T-helper 2 cell (primary cell): ENCODE data around the gene PTPN14.
A peak's percentile ranks its signal among the peaks of the same experiment; 100 is the strongest.

ENCODE experiments used
- DNase-seq, 5 experiments: peaks; one replicate each; pipeline versions ENCODE4 v3.0.0 to v3.0.0-alpha.2; 2012 to 2022

The PTPN14 gene

GRCh38 chr1:214474467-214474866 lies 76.9 kb downstream of the PTPN14 start:
- DNase-seq, result no peak

- DNase-seq, result no peak
These were observed 77.5 kb downstream of the PTPN14 start for GRCh38 chr1:214473862-214474261.

- DNase-seq, result no peak
These were observed 78.0 kb downstream of the PTPN14 start for GRCh38 chr1:214473387-214473786.

- no peak for DNase-seq
These were observed 79.0 kb downstream of the PTPN14 start for GRCh38 chr1:214472364-214472763.

- no peak for DNase-seq
These were observed 79.9 kb downstream of the PTPN14 start for GRCh38 chr1:214471458-214471857.

- DNase-seq, result no peak
These were observed 81.3 kb downstream of the PTPN14 start for GRCh38 chr1:214470132-214470531.

GRCh38 chr1:214469290-214469689 lies 82.1 kb downstream of the PTPN14 start:
- no peak for DNase-seq

- no peak for DNase-seq
These were observed 84.3 kb downstream of the PTPN14 start for GRCh38 chr1:214467078-214467585.

GRCh38 chr1:214466403-214467077 lies 84.9 kb downstream of the PTPN14 start:
- DNase-seq, result no peak

GRCh38 chr1:214464445-214465287 lies 86.7 kb downstream of the PTPN14 start:
- no peak for DNase-seq

GRCh38 chr1:214463596-214463995 lies 87.8 kb downstream of the PTPN14 start:
- no peak for DNase-seq

GRCh38 chr1:214462882-214463281 lies 88.5 kb downstream of the PTPN14 start:
- no peak for DNase-seq

- DNase-seq, result no peak
These were observed 90.1 kb downstream of the PTPN14 start for GRCh38 chr1:214461305-214461704.

GRCh38 chr1:214460304-214460916 lies 91.0 kb downstream of the PTPN14 start:
- DNase-seq, result no peak

- DNase-seq, result no peak
These were observed 91.5 kb downstream of the PTPN14 start for GRCh38 chr1:214459895-214460294.

- no peak for DNase-seq
These were observed 92.9 kb downstream of the PTPN14 start for GRCh38 chr1:214458541-214458940.

- DNase-seq, result no peak
These were observed 95.2 kb downstream of the PTPN14 start for GRCh38 chr1:214455971-214456867.

- DNase-seq, result no peak
These were observed 95.9 kb downstream of the PTPN14 start for GRCh38 chr1:214455479-214455878.

- DNase-seq, result peak in 1 of 5 experiments; percentile 29
These were observed 96.6 kb downstream of the PTPN14 start for GRCh38 chr1:214454569-214455396.

- DNase-seq, result peak in 1 of 5 experiments; percentile 63
These were observed 98.2 kb downstream of the PTPN14 start for GRCh38 chr1:214453109-214453722.
